ENCODE measurements around the gene SLC25A26. TPM values are rescaled to one million over a fixed set of nuclear protein-coding genes. Genes with fewer than 3 reads are reported as not detected.

Gene SLC25A26
- total and polyA plus RNA-seq, 2 of the 13 experiments (the other 11 are each of a cell fraction or from before 2014, with no cell fraction given): 23.1 to 32.7 TPM

- TF ChIP-seq HOXA9 (CRISPR knock-in tag; IDR thresholded peaks at IDR 0.05; ENCODE audit: borderline replicate concordance): no peak
Observed at GRCh38 chr3:66385066-66385465, 164.3 kb downstream of the SLC25A26 start (continued).

DNA sequence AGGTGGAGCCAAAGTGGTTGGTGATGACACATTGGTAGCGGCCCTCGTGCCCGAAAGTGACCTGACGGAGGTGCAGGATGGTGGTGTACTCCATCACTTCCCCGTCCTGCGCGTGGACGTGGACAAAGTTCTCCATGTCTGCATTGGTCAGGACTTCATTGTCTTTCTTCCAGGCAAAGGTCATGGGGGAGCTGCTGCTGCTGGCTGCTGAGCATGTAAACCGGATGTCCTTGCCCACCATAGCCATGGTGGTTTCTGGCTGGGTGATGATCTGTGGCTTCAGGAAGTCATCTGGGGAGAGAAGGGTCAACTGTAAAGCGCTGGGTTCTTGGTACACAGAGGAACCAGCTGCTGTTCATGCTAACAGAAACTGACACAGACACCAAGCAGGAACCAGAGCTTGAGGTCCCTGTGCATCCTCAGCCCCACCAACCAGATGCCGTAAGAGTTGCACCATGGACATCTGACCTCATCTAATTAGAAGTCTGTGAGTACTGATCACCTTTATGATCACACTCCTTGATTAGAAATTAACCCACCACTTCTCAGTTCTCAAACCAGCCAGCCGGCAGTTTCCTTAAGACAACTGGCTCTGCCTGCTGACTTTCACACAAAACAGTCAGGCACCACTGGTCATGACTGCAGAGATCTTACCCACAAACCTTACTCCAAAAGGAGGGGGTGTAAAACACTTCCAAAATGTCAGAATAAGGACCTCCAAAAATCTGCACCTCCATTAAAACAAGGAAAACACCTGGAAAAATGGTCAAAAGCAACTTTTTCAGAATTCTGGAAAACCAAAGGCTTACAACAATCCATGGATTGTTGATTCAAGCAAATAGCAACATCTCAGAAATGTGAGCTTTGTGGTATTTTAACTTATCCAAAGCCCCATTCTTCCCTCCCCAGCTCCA is 165.5 kb downstream of the SLC25A26 start:
- no peak overlapping the region for H3K9ac ChIP-seq (ENCODE audit: insufficient read depth, low read depth, low read length)
- intact Hi-C loops (cut with micrococcal nuclease; ENCODE audit: unreplicated experiment): no loop called here
- H3K27me3 ChIP-seq (ENCODE audit: control insufficient read depth in 1 of 2, insufficient read depth in 2 of 2, low read length in 2 of 2): no peaks in the 10 kb centered on the region
- no peaks in the 10 kb centered on the region for H3K9me3 ChIP-seq (ENCODE audit: low read length)
- no peaks in the 10 kb centered on the region for H4K20me1 ChIP-seq (ENCODE audit: insufficient read depth, low read length)
- peaks cover 30 to 60% of the 10 kb centered on the region in 2 experiments for H3K36me3 ChIP-seq (replicated peaks in 1 of 2; ENCODE audit: control insufficient read depth in 1 of 2, insufficient read depth in 2 of 2, low read length in 2 of 2)
- DNase-seq (ENCODE audit: low spot score) (no peak), FAIRE-seq (no peak), ATAC-seq (no peak)
- in situ Hi-C loops (cut with HindIII; ENCODE audit: extremely low pct_ligation_motif_present, low pct_unique_long_range_greater_than_20kb): loop anchor here (10.0 kb wide), 1 partner anchor 111 kb away; no protein-coding TSS in a partner anchor
- no peak overlapping the region for H2AFZ ChIP-seq (ENCODE audit: low read length)
- H3K4me2 ChIP-seq (ENCODE audit: low read depth, low read length): no peak overlapping the region
- no peaks in the 10 kb centered on the region for H3K4me1 ChIP-seq (ENCODE audit: insufficient read depth, low read length)
- ChIA-PET POLR2A (no interaction called here), CTCF (ENCODE audit: low intra/inter-chr PET ratio, low total read pairs) (no interaction called here)
- H3K27ac ChIP-seq (ENCODE audit: extremely low read length, insufficient read depth, low read length): no peak overlapping the region
- no peak overlapping the region for H3K4me3 ChIP-seq (replicated peaks in 1 of 3; ENCODE audit: insufficient read depth in 1 of 3, low read depth in 2 of 3, low read length in 3 of 3)
- H3K79me2 ChIP-seq (ENCODE audit: insufficient read depth, low read length): no peaks in the 10 kb centered on the region
- no peak for TF ChIP-seq POGZ (CRISPR knock-in tag; IDR thresholded peaks at IDR 0.05)
- no peak for TF ChIP-seq JUND (CRISPR knock-in tag; IDR thresholded peaks at IDR 0.05)
- no peak for TF ChIP-seq PHB2 (IDR thresholded peaks at IDR 0.05; ENCODE audit: partially characterized antibody)
- TF ChIP-seq HNF4G (IDR thresholded peaks at IDR 0.05; ENCODE audit: borderline replicate concordance, low read depth, low read length): no peak
- TF ChIP-seq HNF4G (CRISPR knock-in tag; IDR thresholded peaks at IDR 0.05; ENCODE audit: borderline replicate concordance, low read depth): no peak
- no peak for TF ChIP-seq ZNF788 (CRISPR knock-in tag; IDR thresholded peaks at IDR 0.05; ENCODE audit: borderline replicate concordance)
- TF ChIP-seq, protein P1, sequence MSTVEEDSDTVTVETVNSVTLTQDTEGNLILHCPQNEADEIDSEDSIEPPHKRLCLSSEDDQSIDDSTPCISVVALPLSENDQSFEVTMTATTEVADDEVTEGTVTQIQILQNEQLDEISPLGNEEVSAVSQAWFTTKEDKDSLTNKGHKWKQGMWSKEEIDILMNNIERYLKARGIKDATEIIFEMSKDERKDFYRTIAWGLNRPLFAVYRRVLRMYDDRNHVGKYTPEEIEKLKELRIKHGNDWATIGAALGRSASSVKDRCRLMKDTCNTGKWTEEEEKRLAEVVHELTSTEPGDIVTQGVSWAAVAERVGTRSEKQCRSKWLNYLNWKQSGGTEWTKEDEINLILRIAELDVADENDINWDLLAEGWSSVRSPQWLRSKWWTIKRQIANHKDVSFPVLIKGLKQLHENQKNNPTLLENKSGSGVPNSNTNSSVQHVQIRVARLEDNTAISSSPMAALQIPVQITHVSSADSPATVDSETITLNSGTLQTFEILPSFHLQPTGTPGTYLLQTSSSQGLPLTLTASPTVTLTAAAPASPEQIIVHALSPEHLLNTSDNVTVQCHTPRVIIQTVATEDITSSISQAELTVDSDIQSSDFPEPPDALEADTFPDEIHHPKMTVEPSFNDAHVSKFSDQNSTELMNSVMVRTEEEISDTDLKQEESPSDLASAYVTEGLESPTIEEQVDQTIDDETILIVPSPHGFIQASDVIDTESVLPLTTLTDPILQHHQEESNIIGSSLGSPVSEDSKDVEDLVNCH (CRISPR knock-in tag; IDR thresholded peaks at IDR 0.05): no peak
- 100% methylated on average over 11 of the region's 12 CpGs for WGBS (ENCODE audit: low lambda C conversion rate)
- no TSS peak for BruUV-seq (replicated peaks)
